Gastrocnemius medialis (tissue), 4 donors: ENCODE results near the gene PLEKHG7.

Source experiments
- CTCF ChIP-seq, 5 experiments: fragments of 450-650 bp in 3 of 5; fragments of 200-600 bp in 2 of 5; sonication (generic) in 2 of 5; IDR thresholded peaks in 4 of 5; conservative IDR thresholded peaks in 1 of 5; 1 replicate in 4 of 5; 2 replicates in 1 of 5; pipeline ENCODE4 v1.5.1; 2016 to 2019; ENCODE audit warnings: antibody characterized with exemption in 5 of 5, mild to moderate bottlenecking in 3 of 5, moderate library complexity in 3 of 5
- POLR2A ChIP-seq, 2 donors: fragments of 450-650 bp; IDR thresholded peaks; one replicate each; pipeline ENCODE4 v1.6.1; 2017; ENCODE audit warnings: antibody characterized with exemption in 2 of 2, mild to moderate bottlenecking in 2 of 2, moderate library complexity in 2 of 2

GRCh38 chr12:92740411-92740810, 37.6 kb downstream of the PLEKHG7 start:
- no peak for TF ChIP-seq CTCF (IDR thresholded peaks at IDR 0.05 in 4 of 5, conservative IDR thresholded peaks at IDR 0.05 in 1 of 5)
- no peak for TF ChIP-seq POLR2A (IDR thresholded peaks at IDR 0.05)
